Gastroesophageal sphincter (tissue), 4 donors: Measurements from ENCODE around the gene IQGAP2. TPM values are rescaled to one million over a fixed set of nuclear protein-coding genes. Genes with fewer than 3 reads are reported as not detected.

Experiments used
- ATAC-seq: fragments of 150-250 bp; one replicate; pipeline ENCODE4 v1.9.1; 2016; ENCODE audit warnings: mild to moderate bottlenecking, moderate library complexity
- H3K27ac ChIP-seq, 4 donors: fragments of 200-600 bp; sonication (generic) in 3 of 4; 1 replicate in 3 of 4; 2 replicates in 1 of 4; pipeline ENCODE4 v1.5.1; 2016 to 2019
- H3K27me3 ChIP-seq: fragments of 200-600 bp; sonication (generic); one replicate; pipeline ENCODE4 v1.5.1; 2019
- H3K36me3 ChIP-seq, 2 donors: fragments of 200-600 bp; sonication (generic); one replicate each; pipeline ENCODE4 v1.5.1; 2019; ENCODE audit warnings: control low read depth in 1 of 2
- H3K4me1 ChIP-seq, 3 donors: fragments of 200-600 bp; sonication (generic); 1 replicate in 2 of 3; 2 replicates in 1 of 3; pipeline ENCODE4 v1.5.1; 2016 to 2019; ENCODE audit warnings: control low read depth in 2 of 3
- H3K4me3 ChIP-seq, 2 donors: fragments of 200-600 bp; sonication (generic); one replicate each; pipeline ENCODE4 v1.5.1; 2019; ENCODE audit warnings: mild to moderate bottlenecking in 1 of 2, moderate library complexity in 1 of 2
- H3K9me3 ChIP-seq, 3 donors: fragments of 200-600 bp; sonication (generic); one replicate each; pipeline ENCODE4 v1.5.1; 2017 to 2019; ENCODE audit warnings: control low read depth in 2 of 3
- CTCF ChIP-seq, 4 experiments: fragments of 200-600 bp in 2 of 4; fragments of 450-650 bp in 2 of 4; sonication (generic) in 1 of 4; IDR thresholded peaks; one replicate each; pipeline ENCODE4 v1.5.1; 2017 to 2019; ENCODE audit warnings: antibody characterized with exemption in 4 of 4, mild to moderate bottlenecking in 2 of 4, moderate library complexity in 2 of 4
- EP300 ChIP-seq: sonication (generic); formaldehyde crosslinking; IDR thresholded peaks from one replicate; pipeline ENCODE4 v1.6.1; 2017; ENCODE audit warnings: antibody characterized with exemption, mild to moderate bottlenecking
- POLR2A ChIP-seq, 2 donors: fragments of 450-650 bp; IDR thresholded peaks; one replicate each; pipeline ENCODE4 v1.6.1; 2017; ENCODE audit warnings: antibody characterized with exemption in 2 of 2, mild to moderate bottlenecking in 2 of 2, moderate library complexity in 1 of 2
- POLR2AphosphoS5 ChIP-seq: sonication (generic); formaldehyde crosslinking; IDR thresholded peaks from one replicate; pipeline ENCODE4 v1.6.1; 2017; ENCODE audit warnings: antibody characterized with exemption
- WGBS, 2 donors: methylation state at CpG; one replicate each; pipeline ENCODE4 v1.1.5; 2018; ENCODE audit warnings: low coverage in 1 of 2; 5-methylcytosine and 5-hydroxymethylcytosine counted together
- total RNA-seq, 4 donors: library from RNA; depleted of rRNA; stranded (reverse); fragments of >200 nt; gene quantifications; one replicate each; pipeline ENCODE4 v1.1.0, GENCODE V29; 2016

The IQGAP2 gene
- total RNA-seq, 4 donors from 2014 or later = 15.7 to 34.4 (median 25.8) TPM

DNA sequence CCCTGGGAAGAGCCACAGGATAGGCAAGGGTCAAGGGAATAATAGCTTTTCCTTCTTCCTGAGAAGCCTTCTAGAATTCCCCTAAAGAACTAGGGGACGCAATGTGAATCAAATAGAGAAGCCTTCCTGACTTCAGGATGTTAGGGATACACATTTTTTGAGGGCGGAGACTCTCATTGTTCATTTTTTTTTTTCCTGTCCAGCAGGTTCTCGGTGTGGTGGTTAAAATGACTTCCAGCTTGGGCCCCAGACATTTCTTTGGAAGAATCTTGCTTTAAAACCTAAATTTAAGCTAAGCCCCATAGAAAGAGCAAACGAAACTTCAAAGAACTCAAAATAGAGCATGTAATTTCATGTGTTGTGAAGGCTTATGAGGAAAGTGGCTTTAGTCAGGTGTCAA, 80.8 kb downstream of the IQGAP2 start:
- WGBS, 2 donors = 71 to 83% methylated on average over 3 to 4 of the region's 4 CpGs
- Histone ChIP-seq H3K4me1 (no peaks in the 10 kb centered on the region), H3K27ac (no peak overlapping the region), H3K4me3 (no peak overlapping the region), H3K9me3 (no peaks in the 10 kb centered on the region), H3K27me3 (no peaks in the 10 kb centered on the region), H3K36me3 (no peaks in the 10 kb centered on the region)
- no peak for ATAC-seq
- TF ChIP-seq POLR2AphosphoS5 = no peak
- no peak for TF ChIP-seq CTCF (IDR thresholded peaks at IDR 0.05)
- TF ChIP-seq POLR2A (IDR thresholded peaks at IDR 0.05) = no peak
- TF ChIP-seq EP300 = no peak

DNA sequence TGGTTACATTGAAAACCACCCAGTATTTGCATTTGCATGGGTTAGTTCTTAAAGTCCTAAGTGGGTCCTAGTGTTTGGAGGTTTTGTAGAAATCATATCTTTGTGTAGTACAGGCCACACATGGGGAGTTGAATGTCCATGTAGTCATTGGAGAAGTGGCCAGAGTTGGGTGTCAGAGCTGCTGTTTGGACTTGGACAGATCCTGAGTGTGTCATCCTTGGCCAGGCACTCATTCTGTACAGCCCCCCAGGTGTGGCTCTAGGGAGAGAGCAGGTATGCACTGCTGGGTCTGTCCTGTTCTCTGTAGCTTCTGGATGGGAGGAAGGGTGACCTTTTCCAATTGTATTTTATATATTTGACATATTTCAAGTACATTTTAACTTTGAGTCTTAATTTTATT, 82.4 kb downstream of the IQGAP2 start:
- TF ChIP-seq CTCF (IDR thresholded peaks at IDR 0.05) (no peak), POLR2A (IDR thresholded peaks at IDR 0.05) (no peak), EP300 (no peak), POLR2AphosphoS5 (no peak)
- Histone ChIP-seq H3K4me3 (no peak overlapping the region), H3K4me1 (no peaks in the 10 kb centered on the region), H3K36me3 (no peaks in the 10 kb centered on the region), H3K9me3 (no peaks in the 10 kb centered on the region), H3K27ac (no peak overlapping the region), H3K27me3 (no peaks in the 10 kb centered on the region)
- no peak for ATAC-seq

DNA sequence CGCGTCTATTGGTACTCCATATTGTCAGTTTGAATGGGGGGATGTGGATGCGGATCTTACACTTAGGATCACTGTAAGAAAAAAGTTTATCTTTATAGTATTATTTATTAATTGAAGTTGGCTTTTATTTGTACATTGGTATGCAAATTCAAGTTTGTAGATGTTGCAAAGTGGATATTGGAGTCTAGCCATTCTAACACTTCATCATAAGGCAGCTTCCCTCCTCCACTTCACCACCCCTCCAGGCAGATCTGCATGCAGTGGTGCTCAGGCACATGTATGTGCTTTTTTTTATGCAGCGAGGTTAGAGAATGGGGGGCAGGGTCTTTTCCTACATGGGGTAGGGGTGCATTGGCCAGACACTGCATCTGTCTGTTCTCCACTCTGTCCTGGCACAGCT, 84.3 kb downstream of the IQGAP2 start:
- no peaks in the 10 kb centered on the region for H3K27me3 ChIP-seq
- no peak overlapping the region for H3K27ac ChIP-seq
- TF ChIP-seq POLR2A (IDR thresholded peaks at IDR 0.05) = no peak
- no peaks in the 10 kb centered on the region for H3K9me3 ChIP-seq
- WGBS, 2 donors = 100% methylated on average over 3 of the region's 4 CpGs
- ATAC-seq = no peak
- no peak overlapping the region for H3K4me3 ChIP-seq
- H3K36me3 ChIP-seq = no peaks in the 10 kb centered on the region
- no peaks in the 10 kb centered on the region for H3K4me1 ChIP-seq

DNA sequence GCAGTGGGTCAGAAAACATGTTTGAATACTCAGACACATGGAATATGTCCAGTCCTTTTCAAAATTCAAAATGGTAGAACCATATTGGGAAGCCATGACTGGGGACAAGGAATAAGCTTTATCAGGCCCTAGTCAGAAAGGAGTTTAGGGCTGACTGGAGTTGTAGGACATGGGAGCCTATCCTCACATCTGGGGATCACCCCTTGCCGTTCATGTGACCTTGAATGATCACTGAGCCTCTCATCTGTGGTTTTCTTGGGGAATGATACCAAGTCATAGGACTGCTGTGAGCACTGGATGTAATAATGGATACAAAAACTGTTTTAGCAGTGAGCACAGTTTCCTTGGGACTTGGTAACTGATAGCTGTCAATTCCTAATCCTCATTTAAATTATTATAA, 84.7 kb downstream of the IQGAP2 start:
- H3K36me3 ChIP-seq = no peaks in the 10 kb centered on the region
- no peaks in the 10 kb centered on the region for H3K4me1 ChIP-seq
- H3K27ac ChIP-seq = no peak overlapping the region
- TF ChIP-seq POLR2AphosphoS5 (no peak), POLR2A (IDR thresholded peaks at IDR 0.05) (no peak), CTCF (IDR thresholded peaks at IDR 0.05) (no peak), EP300 (no peak)
- 80 to 100% methylated on average over 1 of the region's 1 CpG for WGBS, 2 donors
- H3K9me3 ChIP-seq = no peaks in the 10 kb centered on the region
- H3K4me3 ChIP-seq = no peak overlapping the region
- no peak for ATAC-seq
- H3K27me3 ChIP-seq = no peaks in the 10 kb centered on the region

GRCh38 chr5:76488969-76489368, 85.9 kb downstream of the IQGAP2 start:
- H3K27ac ChIP-seq = no peak overlapping the region
- no peaks in the 10 kb centered on the region for H3K36me3 ChIP-seq
- no peaks in the 10 kb centered on the region for H3K4me1 ChIP-seq
- H3K9me3 ChIP-seq = no peaks in the 10 kb centered on the region
- no peaks in the 10 kb centered on the region for H3K27me3 ChIP-seq
- TF ChIP-seq CTCF (IDR thresholded peaks at IDR 0.05) = no peak
- no peak for TF ChIP-seq EP300
- TF ChIP-seq POLR2A (IDR thresholded peaks at IDR 0.05) = no peak
- no peak for TF ChIP-seq POLR2AphosphoS5
- no peak for ATAC-seq
- no peak overlapping the region for H3K4me3 ChIP-seq
- WGBS, 2 donors = 75 to 89% methylated on average over 1 to 6 of the region's 6 CpGs
